GM12891 (cell line): ENCODE data around the gene AIFM2.

Experiments used
- DNase-seq: peaks from one replicate; pipeline ENCODE4 v3.0.0; 2011; ENCODE audit warnings: low spot score; ENCODE audit not compliant: insufficient read length
- FAIRE-seq: peaks from 2 replicates; lab custom pipeline; 2011; peaks lifted over from hg19 to GRCh38; lab: Jason Lieb, UNC
- PAX5 ChIP-seq: IDR thresholded peaks from 2 replicates; pipeline ENCODE4 v1.6.1; 2011; ENCODE audit warnings: low read length, moderate library complexity, mild to moderate bottlenecking; ENCODE audit not compliant: insufficient read depth, severe bottlenecking
- POLR2A ChIP-seq: IDR thresholded peaks from 2 replicates; pipeline ENCODE4 v1.6.1; 2011; ENCODE audit warnings: low read depth, low read length, control low read depth
- POLR2AphosphoS5 ChIP-seq: IDR thresholded peaks from 2 replicates; pipeline ENCODE4 v1.6.1; 2011; ENCODE audit warnings: low read depth, low read length, control low read depth
- POU2F2 ChIP-seq: IDR thresholded peaks from 2 replicates; pipeline ENCODE4 v1.6.1; 2011; ENCODE audit warnings: low read depth, mild to moderate bottlenecking, control low read depth, low read length, moderate library complexity
- SPI1 ChIP-seq: IDR thresholded peaks from 2 replicates; pipeline ENCODE4 v1.6.1; 2011; ENCODE audit warnings: low read depth, low read length, control low read depth
- TAF1 ChIP-seq: IDR thresholded peaks from 2 replicates; pipeline ENCODE4 v1.6.1; 2011; ENCODE audit warnings: low read depth, low read length, control low read depth

Gene AIFM2

GRCh38 chr10:70147259-70147625 lies 14.6 kb upstream of the AIFM2 start:
- FAIRE-seq (no peak), DNase-seq (no peak)
- TF ChIP-seq TAF1 (no peak), POLR2AphosphoS5 (no peak), POU2F2 (no peak), PAX5 (no peak), SPI1 (no peak), POLR2A (no peak)

DNA sequence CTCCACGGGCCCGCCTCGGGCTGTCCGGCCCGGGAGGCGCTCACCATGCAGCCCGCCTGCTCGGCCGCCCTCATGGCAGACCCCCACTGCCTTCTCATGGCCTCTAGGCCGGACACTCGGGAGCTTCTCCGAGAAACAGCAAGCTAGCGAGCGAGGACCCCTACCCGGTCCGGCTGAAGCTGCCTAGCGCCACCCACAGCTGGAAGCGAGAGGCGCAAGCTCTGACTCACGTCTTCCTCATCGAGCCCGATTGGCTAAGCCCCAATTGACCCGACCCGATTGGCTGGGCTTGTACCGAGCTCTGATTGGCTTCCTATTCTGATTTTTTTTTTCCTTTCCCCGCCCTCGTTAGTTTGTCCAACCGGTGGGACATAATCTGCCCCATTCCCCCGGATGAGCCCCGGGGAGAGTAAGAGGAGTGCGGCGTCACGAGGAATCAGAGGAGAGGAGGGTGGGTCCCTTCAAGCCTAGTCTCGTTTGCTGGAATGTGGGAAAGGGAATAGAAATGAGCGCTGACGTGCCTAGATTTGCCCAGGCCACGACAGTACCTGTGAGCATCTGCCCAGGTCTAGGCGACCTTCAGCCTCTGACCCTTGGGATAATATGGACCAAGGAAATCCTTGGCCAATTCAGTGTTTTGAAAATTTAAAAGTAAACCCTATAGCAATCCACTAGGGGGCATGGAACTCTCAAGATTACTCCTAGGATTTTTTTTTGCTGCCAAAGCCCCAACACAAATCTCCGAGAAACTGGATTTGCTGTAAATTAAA lies 14.0 kb upstream of the AIFM2 start, which contains the start of gene TYSND1:
TYSND1 (minus strand) TSS at position 212 of the 770 bp plus-strand sequence; CDS start at position 98, 114 bp downstream.
- TF ChIP-seq POU2F2 (peak; percentile 51; the same call in 1 of the 2 replicates), TAF1 (0 out of 2 replicates have a peak, but pooled peaks have one; percentile 43), POLR2A (peak; percentile 88), PAX5 (no peak), SPI1 (0 out of 2 replicates have a peak, but pooled peaks have one; percentile 18), POLR2AphosphoS5 (peak; percentile 85)
- FAIRE-seq (peak; percentile 95), DNase-seq (peak; percentile 93)

DNA sequence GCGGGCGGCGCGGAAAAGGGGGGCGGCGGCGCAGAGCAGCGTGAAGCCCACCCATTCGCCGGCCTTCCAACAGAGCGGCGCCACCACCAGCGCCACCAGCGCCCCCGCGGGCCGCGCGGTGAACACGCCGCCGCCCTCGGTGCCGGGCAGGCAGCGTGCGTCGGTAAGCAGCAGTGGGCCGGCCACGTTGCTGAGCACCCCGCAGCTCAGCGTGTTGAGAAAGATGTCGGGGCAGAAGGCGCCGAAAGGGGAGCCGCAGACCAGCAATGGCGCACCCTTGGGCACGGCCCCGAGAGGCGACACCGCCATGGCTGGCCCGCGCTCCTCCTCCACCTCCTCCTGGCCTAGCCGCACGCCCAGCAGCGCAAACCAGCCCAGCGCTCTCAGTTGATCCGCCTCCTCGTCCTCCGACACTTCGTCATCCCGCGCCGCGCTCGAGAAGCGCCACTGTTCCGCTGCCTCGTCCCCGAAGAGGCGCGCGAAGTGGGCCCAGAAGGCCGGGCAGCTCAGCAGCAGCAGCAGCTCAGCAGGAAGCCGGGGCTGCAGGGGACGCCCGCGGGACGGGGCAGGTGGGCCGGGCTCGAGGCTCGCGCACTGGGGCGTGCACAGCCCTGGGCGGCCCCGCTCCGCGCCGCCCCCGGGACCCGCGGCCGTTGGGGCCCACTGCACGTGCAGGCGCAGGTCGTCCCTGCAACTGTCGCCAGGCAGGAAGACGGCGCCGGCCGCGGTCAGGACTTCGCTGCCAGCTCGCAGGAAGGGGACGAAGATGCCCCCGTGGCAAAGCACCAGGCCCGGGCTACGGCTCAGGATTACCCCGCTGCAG lies 13.3 kb upstream of the AIFM2 start:
- TF ChIP-seq POLR2A (no peak; the same call in 1 of the 2 replicates), POU2F2 (no peak), PAX5 (peak; percentile 54), POLR2AphosphoS5 (peak; percentile 17; the same call in 1 of the 2 replicates), SPI1 (no peak)
- DNase-seq (peak; percentile 73), FAIRE-seq (peak; percentile 96)

DNA sequence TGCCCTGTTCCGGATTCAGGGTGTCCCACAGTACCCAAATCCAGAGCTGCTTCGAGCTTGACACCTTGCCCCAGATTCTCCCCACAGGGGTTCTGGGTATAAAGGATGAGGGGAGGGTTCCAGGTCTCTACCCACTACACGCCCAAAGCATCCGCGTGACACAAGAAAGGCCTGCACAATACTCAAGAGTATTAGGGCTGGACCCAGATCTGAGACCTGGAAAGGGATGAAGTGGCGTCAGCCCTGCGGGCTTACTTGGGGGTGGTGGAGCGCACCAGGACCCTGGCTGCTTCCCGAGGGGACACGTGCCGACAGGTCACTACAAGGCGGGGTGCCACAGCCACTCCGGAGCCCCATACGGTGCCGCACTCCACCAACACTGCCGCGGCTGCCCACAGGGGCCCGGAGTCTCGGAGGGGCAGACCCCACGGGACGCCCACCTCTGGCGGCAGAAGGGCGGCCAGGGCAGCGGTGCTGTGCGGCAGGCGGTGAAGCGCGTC lies 12.6 kb upstream of the AIFM2 start:
- DNase-seq (no peak), FAIRE-seq (no peak)
- TF ChIP-seq PAX5 (no peak), POLR2A (no peak), POLR2AphosphoS5 (no peak), POU2F2 (no peak), TAF1 (no peak), SPI1 (no peak)

DNA sequence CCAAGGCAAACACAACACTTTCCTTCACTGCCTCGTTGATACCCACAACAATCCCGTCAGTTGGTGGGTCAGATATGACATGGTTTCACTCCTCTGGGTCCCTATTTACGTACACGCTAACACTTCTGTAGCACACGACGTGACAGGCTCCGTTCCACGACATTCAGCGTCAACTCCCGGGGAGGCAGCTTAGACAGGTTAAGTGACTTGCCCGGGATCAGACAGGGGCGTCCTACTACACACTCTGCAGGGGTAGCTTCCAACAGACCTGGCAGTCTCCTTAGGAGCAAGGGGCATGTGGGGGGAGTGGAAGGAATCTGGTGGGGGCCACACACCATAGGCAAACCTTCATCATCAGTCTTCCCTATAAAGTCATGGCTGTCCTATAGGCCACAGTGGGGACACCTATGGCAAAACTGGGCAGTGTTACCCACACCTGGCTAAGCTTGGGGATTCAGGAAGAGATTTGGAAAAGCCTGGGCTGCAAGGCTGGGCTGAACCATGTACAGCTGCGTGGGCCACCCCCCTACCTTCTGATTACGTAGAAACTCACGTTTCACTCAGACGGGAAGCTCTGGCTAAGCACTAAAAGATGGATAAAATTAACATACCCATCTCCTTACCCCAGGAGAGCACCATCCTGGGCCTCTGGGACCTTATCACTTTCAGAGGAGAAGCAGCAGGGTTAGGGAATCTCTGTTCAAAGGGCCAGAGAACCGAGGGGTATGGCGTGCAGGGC lies 11.9 kb upstream of the AIFM2 start:
- peak; percentile 52 for FAIRE-seq

GRCh38 chr10:70142555-70142954 lies 9.9 kb upstream of the AIFM2 start:
- DNase-seq (no peak), FAIRE-seq (no peak)
- no peak for TF ChIP-seq SPI1
- TF ChIP-seq PAX5, result no peak
- no peak for TF ChIP-seq POLR2AphosphoS5
- TF ChIP-seq POU2F2, result no peak
- TF ChIP-seq POLR2A, result no peak
- TF ChIP-seq TAF1, result no peak

More for the DNA sequence above, 11.9 kb upstream of the AIFM2 start:
- no peak for DNase-seq
- no peak for TF ChIP-seq PAX5
- no peak for TF ChIP-seq SPI1
- no peak for TF ChIP-seq POU2F2

GRCh38 chr10:70140297-70140696 lies 7.7 kb upstream of the AIFM2 start:
- FAIRE-seq, result no peak
- no peak for TF ChIP-seq POU2F2
- no peak for TF ChIP-seq SPI1
- TF ChIP-seq TAF1, result no peak
- DNase-seq, result no peak

DNA sequence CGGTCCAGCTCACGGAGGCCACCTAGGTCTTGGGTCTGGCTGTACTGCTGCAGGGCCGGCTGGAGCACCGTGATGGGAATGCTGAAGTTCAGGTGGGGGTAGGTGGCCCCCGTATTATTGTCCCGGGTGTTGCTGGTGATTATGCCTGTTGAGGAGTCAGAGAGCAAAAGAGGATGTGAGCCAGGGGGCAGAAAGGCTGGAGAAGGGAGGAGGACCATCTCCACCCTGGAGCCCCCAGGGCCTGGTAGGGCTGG lies 7.3 kb upstream of the AIFM2 start:
- no peak for TF ChIP-seq SPI1
- no peak for TF ChIP-seq PAX5
- TF ChIP-seq POLR2A, result no peak
- no peak for TF ChIP-seq POLR2AphosphoS5
- no peak for FAIRE-seq
- DNase-seq, result no peak

GRCh38 chr10:70139151-70139996 lies 6.7 kb upstream of the AIFM2 start:
- no peak for FAIRE-seq
- TF ChIP-seq POLR2AphosphoS5 (no peak), POLR2A (no peak), PAX5 (no peak), POU2F2 (no peak), SPI1 (no peak), TAF1 (no peak)
- DNase-seq, result no peak
